Astrocyte (in vitro differentiated cells and primary cell): Measurements from ENCODE around the gene SLC16A7.

ENCODE experiments used
- CTCF ChIP-seq: IDR thresholded peaks from 2 replicates; pipeline ENCODE4 v1.5.1; 2011; ENCODE audit warnings: low read depth, mild to moderate bottlenecking, inconsistent platforms, low read length, moderate library complexity; ENCODE audit not compliant: insufficient read depth
- EZH2 ChIP-seq: IDR thresholded peaks from 2 replicates; pipeline ENCODE4 v1.6.1; 2012; ENCODE audit warnings: mild to moderate bottlenecking, low read length, inconsistent platforms; ENCODE audit not compliant: insufficient read depth

GRCh38 chr12:59724011-59724695 is 128.3 kb downstream of the SLC16A7 start:
- TF ChIP-seq CTCF (no peak), EZH2 (no peak)
